SK-N-SH treated with all-trans-retinoic acid at 6 μM for 48 hours (cell line): Measurements from ENCODE around the gene RAB4A.

Experiments used
- ARNTL ChIP-seq: fragments of 450-650 bp; formaldehyde crosslinking; IDR thresholded peaks from 2 replicates; pipeline ENCODE4 v1.5.0; 2020; ENCODE audit warnings: low read depth, mild to moderate bottlenecking, moderate library complexity, borderline replicate concordance
- BACH2 ChIP-seq: fragments of 250-450 bp; sonication (Bioruptor Pico); IDR thresholded peaks from 2 replicates; pipeline ENCODE4 v1.9.0; 2021; ENCODE audit warnings: mild to moderate bottlenecking, borderline replicate concordance
- OSR1 ChIP-seq: fragments of 250-450 bp; sonication (Bioruptor Pico); IDR thresholded peaks from 2 replicates; pipeline ENCODE4 v1.8.0; 2022; ENCODE audit warnings: moderate library complexity, mild to moderate bottlenecking, inconsistent platforms
- RARB ChIP-seq: fragments of 250-450 bp; sonication (Bioruptor Pico); IDR thresholded peaks from 2 replicates; pipeline ENCODE4 v1.8.0; 2021; ENCODE audit warnings: mild to moderate bottlenecking, moderate library complexity
- TCF4 ChIP-seq: fragments of 250-450 bp; sonication (Bioruptor Pico); IDR thresholded peaks from 2 replicates; pipeline ENCODE4 v1.8.0; 2021; ENCODE audit warnings: mild to moderate bottlenecking, moderate library complexity, borderline replicate concordance
- ZFP3 ChIP-seq: fragments of 250-450 bp; sonication (Bioruptor Pico); IDR thresholded peaks from 2 replicates; pipeline ENCODE4 v1.5.0; 2020; ENCODE audit warnings: mild to moderate bottlenecking, moderate library complexity
- ZFP30 ChIP-seq: fragments of 450-650 bp; formaldehyde crosslinking; IDR thresholded peaks from 2 replicates; pipeline ENCODE4 v1.5.0; 2022; ENCODE audit warnings: mild to moderate bottlenecking, moderate library complexity
- ZNF565 ChIP-seq: fragments of 450-650 bp; formaldehyde crosslinking; conservative IDR thresholded peaks from 2 replicates; pipeline ENCODE4 v1.5.0; 2020; ENCODE audit warnings: low read depth, mild to moderate bottlenecking, moderate library complexity
- ZNF70 ChIP-seq: fragments of 450-650 bp; formaldehyde crosslinking; IDR thresholded peaks from 2 replicates; pipeline ENCODE4 v1.5.0; 2020; ENCODE audit warnings: mild to moderate bottlenecking, moderate library complexity
- ZNF8 ChIP-seq: fragments of 450-650 bp; formaldehyde crosslinking; IDR thresholded peaks from 2 replicates; pipeline ENCODE4 v1.5.0; 2020; ENCODE audit warnings: mild to moderate bottlenecking, moderate library complexity
- TF ChIP-seq, protein P1 (sequence below): fragments of 250-450 bp; sonication (Bioruptor Pico); IDR thresholded peaks from 2 replicates; pipeline ENCODE4 v1.8.0; 2020; ENCODE audit warnings: mild to moderate bottlenecking, moderate library complexity, borderline replicate concordance
- TF ChIP-seq, protein P2 (sequence below): fragments of 250-450 bp; sonication (Bioruptor Pico); IDR thresholded peaks from 2 replicates; pipeline ENCODE4 v1.5.1; 2021; ENCODE audit warnings: mild to moderate bottlenecking, moderate library complexity
- TF ChIP-seq, protein P3 (sequence below): fragments of 250-450 bp; sonication (Bioruptor Pico); IDR thresholded peaks from 2 replicates; pipeline ENCODE4 v1.8.0; 2021; ENCODE audit warnings: low read depth, mild to moderate bottlenecking, moderate library complexity, borderline replicate concordance

DNA sequence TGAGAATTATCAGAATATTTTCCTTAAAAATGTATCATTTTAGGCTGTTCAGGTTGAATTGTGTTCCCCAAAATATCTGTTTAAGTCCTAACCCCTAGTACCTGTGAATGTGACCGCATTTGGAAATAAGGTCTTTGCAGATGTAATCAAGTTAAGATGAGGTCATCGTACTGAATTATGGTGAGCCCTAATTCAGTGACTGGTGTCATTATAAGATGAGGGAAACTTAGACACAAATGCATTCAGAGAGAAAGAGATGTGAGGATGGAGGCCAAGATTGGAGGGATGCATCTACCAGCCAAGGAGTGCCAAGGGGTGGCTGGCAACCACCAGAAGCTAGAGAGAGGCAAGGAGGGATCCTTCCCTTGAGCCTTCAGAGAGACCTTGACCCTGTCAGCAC, 4.1 kb downstream of the RAB4A start:
- TF ChIP-seq, protein P1, sequence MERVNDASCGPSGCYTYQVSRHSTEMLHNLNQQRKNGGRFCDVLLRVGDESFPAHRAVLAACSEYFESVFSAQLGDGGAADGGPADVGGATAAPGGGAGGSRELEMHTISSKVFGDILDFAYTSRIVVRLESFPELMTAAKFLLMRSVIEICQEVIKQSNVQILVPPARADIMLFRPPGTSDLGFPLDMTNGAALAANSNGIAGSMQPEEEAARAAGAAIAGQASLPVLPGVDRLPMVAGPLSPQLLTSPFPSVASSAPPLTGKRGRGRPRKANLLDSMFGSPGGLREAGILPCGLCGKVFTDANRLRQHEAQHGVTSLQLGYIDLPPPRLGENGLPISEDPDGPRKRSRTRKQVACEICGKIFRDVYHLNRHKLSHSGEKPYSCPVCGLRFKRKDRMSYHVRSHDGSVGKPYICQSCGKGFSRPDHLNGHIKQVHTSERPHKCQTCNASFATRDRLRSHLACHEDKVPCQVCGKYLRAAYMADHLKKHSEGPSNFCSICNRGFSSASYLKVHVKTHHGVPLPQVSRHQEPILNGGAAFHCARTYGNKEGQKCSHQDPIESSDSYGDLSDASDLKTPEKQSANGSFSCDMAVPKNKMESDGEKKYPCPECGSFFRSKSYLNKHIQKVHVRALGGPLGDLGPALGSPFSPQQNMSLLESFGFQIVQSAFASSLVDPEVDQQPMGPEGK (CRISPR knock-in tag): no peak
- no peak for TF ChIP-seq ZFP3
- no peak for TF ChIP-seq ZNF8 (CRISPR knock-in tag)
- no peak for TF ChIP-seq ZNF565 (CRISPR knock-in tag)
- TF ChIP-seq, protein P2, sequence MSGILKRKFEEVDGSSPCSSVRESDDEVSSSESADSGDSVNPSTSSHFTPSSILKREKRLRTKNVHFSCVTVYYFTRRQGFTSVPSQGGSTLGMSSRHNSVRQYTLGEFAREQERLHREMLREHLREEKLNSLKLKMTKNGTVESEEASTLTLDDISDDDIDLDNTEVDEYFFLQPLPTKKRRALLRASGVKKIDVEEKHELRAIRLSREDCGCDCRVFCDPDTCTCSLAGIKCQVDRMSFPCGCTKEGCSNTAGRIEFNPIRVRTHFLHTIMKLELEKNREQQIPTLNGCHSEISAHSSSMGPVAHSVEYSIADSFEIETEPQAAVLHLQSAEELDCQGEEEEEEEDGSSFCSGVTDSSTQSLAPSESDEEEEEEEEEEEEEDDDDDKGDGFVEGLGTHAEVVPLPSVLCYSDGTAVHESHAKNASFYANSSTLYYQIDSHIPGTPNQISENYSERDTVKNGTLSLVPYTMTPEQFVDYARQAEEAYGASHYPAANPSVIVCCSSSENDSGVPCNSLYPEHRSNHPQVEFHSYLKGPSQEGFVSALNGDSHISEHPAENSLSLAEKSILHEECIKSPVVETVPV (CRISPR knock-in tag): no peak
- no peak for TF ChIP-seq ARNTL (CRISPR knock-in tag)
- TF ChIP-seq ZNF70: no peak
- TF ChIP-seq TCF4: no peak
- TF ChIP-seq OSR1 (CRISPR knock-in tag): no peak
- TF ChIP-seq BACH2 (CRISPR knock-in tag): no peak
- TF ChIP-seq ZFP30: no peak
- TF ChIP-seq, protein P3, sequence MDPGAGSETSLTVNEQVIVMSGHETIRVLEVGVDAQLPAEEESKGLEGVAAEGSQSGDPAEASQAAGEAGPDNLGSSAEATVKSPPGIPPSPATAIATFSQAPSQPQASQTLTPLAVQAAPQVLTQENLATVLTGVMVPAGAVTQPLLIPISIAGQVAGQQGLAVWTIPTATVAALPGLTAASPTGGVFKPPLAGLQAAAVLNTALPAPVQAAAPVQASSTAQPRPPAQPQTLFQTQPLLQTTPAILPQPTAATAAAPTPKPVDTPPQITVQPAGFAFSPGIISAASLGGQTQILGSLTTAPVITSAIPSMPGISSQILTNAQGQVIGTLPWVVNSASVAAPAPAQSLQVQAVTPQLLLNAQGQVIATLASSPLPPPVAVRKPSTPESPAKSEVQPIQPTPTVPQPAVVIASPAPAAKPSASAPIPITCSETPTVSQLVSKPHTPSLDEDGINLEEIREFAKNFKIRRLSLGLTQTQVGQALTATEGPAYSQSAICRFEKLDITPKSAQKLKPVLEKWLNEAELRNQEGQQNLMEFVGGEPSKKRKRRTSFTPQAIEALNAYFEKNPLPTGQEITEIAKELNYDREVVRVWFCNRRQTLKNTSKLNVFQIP (CRISPR knock-in tag): no peak
- no peak for TF ChIP-seq RARB
